Bronchial epithelial cell (primary cell): ENCODE results near the gene ANKRD40CL. TPM values are rescaled to one million over a fixed set of nuclear protein-coding genes. Genes with fewer than 3 reads are reported as not detected.

ENCODE experiments used
- DNase-seq: peaks from one replicate; pipeline ENCODE4 v3.0.0-alpha.2; 2010; ENCODE audit warnings: low read depth
- FAIRE-seq: peaks from 2 replicates; lab custom pipeline; 2011; peaks lifted over from hg19 to GRCh38; lab: Jason Lieb, UNC
- H3K27me3 ChIP-seq: 2 replicates; pipeline ENCODE4 v1.5.1; 2011; ENCODE audit warnings: low read length; ENCODE audit not compliant: control insufficient read depth, insufficient read depth
- H3K36me3 ChIP-seq: 2 replicates; pipeline ENCODE4 v1.5.1; 2011; ENCODE audit warnings: low read length; ENCODE audit not compliant: control insufficient read depth, insufficient read depth
- H3K4me3 ChIP-seq: 2 replicates; pipeline ENCODE4 v1.5.1; 2011; ENCODE audit warnings: mild to moderate bottlenecking, low read depth, low read length, control low read depth
- total RNA-seq: library from RNA; depleted of rRNA; stranded (reverse); fragments of >200 nt; gene quantifications from 2 replicates; pipeline ENCODE4 v1.2.1, GENCODE V29; 2014
- TF ChIP-seq, protein P1 (sequence below): IDR thresholded peaks from 2 replicates; pipeline ENCODE4 v1.5.1; 2011; ENCODE audit warnings: mild to moderate bottlenecking, moderate library complexity, low read length, control low read depth, inconsistent platforms; ENCODE audit not compliant: insufficient read depth, severe bottlenecking

The ANKRD40CL gene
- total RNA-seq, 1 donor from 2014 or later, result not detected

DNA sequence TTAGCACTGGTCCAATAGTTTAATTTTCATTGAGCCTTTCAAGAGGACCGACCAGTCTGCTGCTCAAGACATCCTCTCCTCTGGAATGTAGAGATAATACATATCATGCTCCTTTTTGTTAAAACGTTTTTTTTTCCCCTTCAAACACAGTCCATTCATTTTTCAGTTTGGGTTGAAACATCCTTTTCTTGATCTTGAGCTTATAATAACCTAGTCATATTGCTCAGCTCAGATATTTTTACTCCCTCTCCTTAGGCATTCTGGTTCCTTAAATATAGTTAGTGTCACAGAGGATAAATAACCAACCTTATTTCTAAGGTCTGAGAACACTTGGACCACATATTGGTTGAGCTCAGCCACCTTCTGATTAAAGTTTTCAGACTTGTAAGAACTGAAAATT is 12.8 kb downstream of the ANKRD40CL start:
- Histone ChIP-seq H3K27me3 (no peaks in the 10 kb centered on the region), H3K4me3 (no peak overlapping the region), H3K36me3 (peaks cover 8% of the 10 kb centered on the region)
- no peak for FAIRE-seq
- TF ChIP-seq, protein P1, sequence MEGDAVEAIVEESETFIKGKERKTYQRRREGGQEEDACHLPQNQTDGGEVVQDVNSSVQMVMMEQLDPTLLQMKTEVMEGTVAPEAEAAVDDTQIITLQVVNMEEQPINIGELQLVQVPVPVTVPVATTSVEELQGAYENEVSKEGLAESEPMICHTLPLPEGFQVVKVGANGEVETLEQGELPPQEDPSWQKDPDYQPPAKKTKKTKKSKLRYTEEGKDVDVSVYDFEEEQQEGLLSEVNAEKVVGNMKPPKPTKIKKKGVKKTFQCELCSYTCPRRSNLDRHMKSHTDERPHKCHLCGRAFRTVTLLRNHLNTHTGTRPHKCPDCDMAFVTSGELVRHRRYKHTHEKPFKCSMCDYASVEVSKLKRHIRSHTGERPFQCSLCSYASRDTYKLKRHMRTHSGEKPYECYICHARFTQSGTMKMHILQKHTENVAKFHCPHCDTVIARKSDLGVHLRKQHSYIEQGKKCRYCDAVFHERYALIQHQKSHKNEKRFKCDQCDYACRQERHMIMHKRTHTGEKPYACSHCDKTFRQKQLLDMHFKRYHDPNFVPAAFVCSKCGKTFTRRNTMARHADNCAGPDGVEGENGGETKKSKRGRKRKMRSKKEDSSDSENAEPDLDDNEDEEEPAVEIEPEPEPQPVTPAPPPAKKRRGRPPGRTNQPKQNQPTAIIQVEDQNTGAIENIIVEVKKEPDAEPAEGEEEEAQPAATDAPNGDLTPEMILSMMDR, result no peak
- DNase-seq, result no peak

DNA sequence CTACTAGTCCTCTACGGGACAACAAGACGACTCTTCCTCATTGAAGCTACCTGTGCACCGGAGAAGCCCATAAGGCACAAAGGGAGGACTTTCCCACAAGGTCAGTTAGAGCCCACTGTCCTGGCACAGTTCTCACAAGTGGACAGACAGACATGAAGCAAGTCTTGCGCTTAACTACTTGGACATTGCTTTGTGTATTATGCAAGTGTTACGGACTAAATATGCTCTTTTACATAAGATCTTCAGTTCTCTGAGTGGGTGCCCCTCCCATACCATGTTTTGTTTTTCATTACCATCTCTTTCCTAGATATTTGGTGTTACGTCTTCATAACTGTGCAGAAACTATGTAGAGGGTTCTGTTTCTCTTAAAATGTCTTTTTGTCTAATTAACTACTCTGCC is 18.1 kb downstream of the ANKRD40CL start:
- no peak for DNase-seq
- Histone ChIP-seq H3K4me3 (no peak overlapping the region), H3K27me3 (no peaks in the 10 kb centered on the region), H3K36me3 (peaks cover 16% of the 10 kb centered on the region)
- FAIRE-seq, result no peak
- TF ChIP-seq, protein P1, result no peak

DNA sequence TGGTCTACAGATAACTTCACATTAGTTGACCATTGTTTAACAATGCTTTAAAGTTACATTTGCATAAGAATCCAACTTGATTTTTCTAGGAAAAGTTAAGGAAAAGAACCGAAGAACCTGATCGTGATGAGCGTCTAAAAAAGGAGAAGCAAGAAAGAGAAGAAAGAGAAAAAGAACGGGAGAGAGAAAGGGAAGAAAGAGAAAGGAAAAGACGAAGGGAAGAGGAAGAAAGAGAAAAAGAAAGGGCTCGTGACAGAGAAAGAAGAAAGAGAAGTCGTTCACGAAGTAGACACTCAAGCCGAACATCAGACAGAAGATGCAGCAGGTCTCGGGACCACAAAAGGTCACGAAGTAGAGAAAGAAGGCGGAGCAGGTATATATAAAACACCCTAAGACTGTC is 21.7 kb downstream of the ANKRD40CL start:
- no peaks in the 10 kb centered on the region for H3K27me3 ChIP-seq
- DNase-seq (no peak), FAIRE-seq (no peak)

DNA sequence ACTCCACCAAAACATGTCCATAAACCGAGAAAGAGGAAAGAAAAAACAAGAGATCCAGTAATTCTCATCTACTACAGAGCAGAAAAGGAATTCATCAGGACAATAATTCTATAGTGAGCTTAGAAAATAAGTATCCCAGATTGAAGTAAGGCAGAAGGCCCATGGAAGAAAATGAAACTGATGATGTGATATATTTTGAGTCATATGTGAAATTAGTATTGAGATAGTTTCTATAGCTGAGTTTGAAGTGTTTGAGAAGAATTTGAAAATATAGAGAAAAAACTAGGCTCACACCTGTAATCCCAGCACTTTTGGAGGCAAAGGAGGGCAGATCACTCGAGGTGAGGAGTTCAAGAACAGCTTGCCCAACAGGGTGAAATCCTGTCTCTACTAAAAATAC is 28.2 kb downstream of the ANKRD40CL start:
- DNase-seq (no peak), FAIRE-seq (no peak)
- TF ChIP-seq, protein P1, result no peak
- no peaks in the 10 kb centered on the region for H3K27me3 ChIP-seq
- no peak overlapping the region for H3K4me3 ChIP-seq
- peaks cover 19% of the 10 kb centered on the region for H3K36me3 ChIP-seq

More for the DNA sequence above, 21.7 kb downstream of the ANKRD40CL start:
- Histone ChIP-seq H3K4me3 (no peak overlapping the region), H3K36me3 (peaks cover 24% of the 10 kb centered on the region)
- TF ChIP-seq, protein P1, result no peak

DNA sequence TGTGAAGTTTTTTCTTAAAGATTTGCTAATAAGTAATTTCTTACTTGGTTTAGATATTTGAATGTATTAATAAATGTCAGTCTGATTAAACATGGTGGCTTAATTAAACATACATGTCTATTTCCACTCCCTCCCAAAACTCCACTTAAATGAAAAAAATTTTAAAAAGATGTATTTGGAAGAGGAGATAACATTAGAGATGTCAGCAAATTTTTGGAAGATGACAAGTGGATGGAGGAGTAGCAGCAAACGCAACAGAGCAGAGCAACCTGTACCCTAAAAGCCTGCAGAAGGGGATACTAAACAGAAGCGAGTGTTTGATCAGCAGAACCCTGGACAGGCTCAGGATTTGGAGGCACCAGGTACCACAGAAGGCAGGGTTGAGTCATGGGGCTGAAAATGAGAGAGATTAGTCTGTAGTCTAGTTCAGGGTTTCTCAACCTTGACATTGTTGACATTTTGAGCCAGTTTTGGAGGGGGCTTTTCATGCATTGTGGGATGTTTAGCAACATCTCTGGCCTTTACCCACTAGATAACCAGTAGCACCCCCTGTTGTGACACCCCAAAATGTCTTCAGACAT is 30.1 kb downstream of the ANKRD40CL start:
- TF ChIP-seq, protein P1, result no peak
- Histone ChIP-seq H3K4me3 (no peak overlapping the region), H3K36me3 (peaks cover 13% of the 10 kb centered on the region), H3K27me3 (no peaks in the 10 kb centered on the region)
- FAIRE-seq (no peak), DNase-seq (no peak)

DNA sequence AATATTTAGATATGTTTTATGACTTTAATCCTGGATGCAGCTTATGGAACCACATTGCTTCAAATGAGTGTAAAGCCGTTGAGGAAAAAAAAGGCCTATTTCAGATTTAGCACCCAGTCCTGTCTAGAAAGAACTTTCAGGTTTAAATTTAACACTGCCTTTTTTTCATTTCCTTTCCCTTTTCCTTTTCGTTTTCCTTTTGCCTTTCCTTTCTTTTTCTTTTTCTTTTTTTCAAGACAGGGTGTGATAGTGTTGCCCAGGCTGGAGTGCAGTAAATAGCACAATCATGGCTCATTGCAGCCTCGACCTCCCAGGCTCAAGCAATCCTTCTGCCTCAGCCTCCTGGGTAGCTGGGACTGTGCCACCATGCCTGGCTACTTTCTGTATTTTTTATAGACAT is 32.0 kb downstream of the ANKRD40CL start:
- no peak for FAIRE-seq
- H3K4me3 ChIP-seq, result no peak overlapping the region
- no peak for DNase-seq
- peaks cover 6% of the 10 kb centered on the region for H3K36me3 ChIP-seq
- H3K27me3 ChIP-seq, result no peaks in the 10 kb centered on the region
- TF ChIP-seq, protein P1, result no peak
